ENCODE measurements around the gene KRTAP29-1.

The KRTAP29-1 gene

GRCh38 chr17:41338961-41339485, 36.4 kb upstream of the KRTAP29-1 start:
- H3K36me3 ChIP-seq (ENCODE audit: control insufficient read depth, low read depth, low read length): no peaks in the 10 kb centered on the region
- no peaks in the 10 kb centered on the region for H3K9me3 ChIP-seq (ENCODE audit: control insufficient read depth, low read depth, low read length)
- no peak overlapping the region for H3K27ac ChIP-seq (ENCODE audit: low read length)
- no peak overlapping the region for H3K9ac ChIP-seq (ENCODE audit: low read length)
- H3K27me3 ChIP-seq (ENCODE audit: control insufficient read depth, insufficient read depth, low read length): no peaks in the 10 kb centered on the region
- H3K4me1 ChIP-seq (ENCODE audit: control insufficient read depth, low read depth, low read length): no peaks in the 10 kb centered on the region
- no peak overlapping the region for H3K4me3 ChIP-seq (ENCODE audit: low read length)

- H3K27ac ChIP-seq (ENCODE audit: low read length): no peak overlapping the region
Observed at GRCh38 chr17:41335747-41336146, 33.1 kb upstream of the KRTAP29-1 start.

GRCh38 chr17:41334385-41335305, 32.0 kb upstream of the KRTAP29-1 start:
- no peak overlapping the region for H3K4me3 ChIP-seq (ENCODE audit: low read length)
- no peak overlapping the region for H3K27ac ChIP-seq (ENCODE audit: low read length)
- H3K36me3 ChIP-seq (ENCODE audit: control insufficient read depth, low read depth, low read length): no peaks in the 10 kb centered on the region
- no peak overlapping the region for H3K9ac ChIP-seq (ENCODE audit: low read length)
- no peaks in the 10 kb centered on the region for H3K4me1 ChIP-seq (ENCODE audit: control insufficient read depth, low read depth, low read length)
- no peaks in the 10 kb centered on the region for H3K9me3 ChIP-seq (ENCODE audit: control insufficient read depth, low read depth, low read length)
- H3K27me3 ChIP-seq (ENCODE audit: control insufficient read depth, insufficient read depth, low read length): no peaks in the 10 kb centered on the region

More at GRCh38 chr17:41335747-41336146, 33.1 kb upstream of the KRTAP29-1 start:
- H3K4me3 ChIP-seq (ENCODE audit: low read length): no peak overlapping the region
- no peaks in the 10 kb centered on the region for H3K27me3 ChIP-seq (ENCODE audit: control insufficient read depth, insufficient read depth, low read length)
- H3K36me3 ChIP-seq (ENCODE audit: control insufficient read depth, low read depth, low read length): no peaks in the 10 kb centered on the region
- H3K9ac ChIP-seq (ENCODE audit: low read length): no peak overlapping the region
- H3K4me1 ChIP-seq (ENCODE audit: control insufficient read depth, low read depth, low read length): no peaks in the 10 kb centered on the region
- H3K9me3 ChIP-seq (ENCODE audit: control insufficient read depth, low read depth, low read length): no peaks in the 10 kb centered on the region

- Histone ChIP-seq H3K36me3 (ENCODE audit: control insufficient read depth, low read depth, low read length) (no peaks in the 10 kb centered on the region), H3K9me3 (ENCODE audit: control insufficient read depth, low read depth, low read length) (no peaks in the 10 kb centered on the region), H3K9ac (ENCODE audit: low read length) (no peak overlapping the region), H3K4me1 (ENCODE audit: control insufficient read depth, low read depth, low read length) (no peaks in the 10 kb centered on the region), H3K4me3 (ENCODE audit: low read length) (no peak overlapping the region), H3K27me3 (ENCODE audit: control insufficient read depth, insufficient read depth, low read length) (no peaks in the 10 kb centered on the region), H3K27ac (ENCODE audit: low read length) (no peak overlapping the region)
Observed at GRCh38 chr17:41333836-41334235, 31.2 kb upstream of the KRTAP29-1 start.

- H3K4me3 ChIP-seq (ENCODE audit: low read length): no peak overlapping the region
- H3K36me3 ChIP-seq (ENCODE audit: control insufficient read depth, low read depth, low read length): no peaks in the 10 kb centered on the region
- H3K9ac ChIP-seq (ENCODE audit: low read length): no peak overlapping the region
- no peaks in the 10 kb centered on the region for H3K27me3 ChIP-seq (ENCODE audit: control insufficient read depth, insufficient read depth, low read length)
- H3K9me3 ChIP-seq (ENCODE audit: control insufficient read depth, low read depth, low read length): no peaks in the 10 kb centered on the region
- no peaks in the 10 kb centered on the region for H3K4me1 ChIP-seq (ENCODE audit: control insufficient read depth, low read depth, low read length)
- no peak overlapping the region for H3K27ac ChIP-seq (ENCODE audit: low read length)
Observed at GRCh38 chr17:41333098-41333497, 30.4 kb upstream of the KRTAP29-1 start.

- Histone ChIP-seq H3K4me1 (ENCODE audit: control insufficient read depth, low read depth, low read length) (no peaks in the 10 kb centered on the region), H3K27ac (ENCODE audit: low read length) (no peak overlapping the region), H3K9me3 (ENCODE audit: control insufficient read depth, low read depth, low read length) (no peaks in the 10 kb centered on the region), H3K27me3 (ENCODE audit: control insufficient read depth, insufficient read depth, low read length) (no peaks in the 10 kb centered on the region), H3K4me3 (ENCODE audit: low read length) (no peak overlapping the region), H3K36me3 (ENCODE audit: control insufficient read depth, low read depth, low read length) (no peaks in the 10 kb centered on the region), H3K9ac (ENCODE audit: low read length) (no peak overlapping the region)
Observed at GRCh38 chr17:41332239-41332638, 29.6 kb upstream of the KRTAP29-1 start.

- Histone ChIP-seq H3K9me3 (ENCODE audit: control insufficient read depth, low read depth, low read length) (no peaks in the 10 kb centered on the region), H3K36me3 (ENCODE audit: control insufficient read depth, low read depth, low read length) (no peaks in the 10 kb centered on the region), H3K4me1 (ENCODE audit: control insufficient read depth, low read depth, low read length) (no peaks in the 10 kb centered on the region), H3K9ac (ENCODE audit: low read length) (no peak overlapping the region), H3K4me3 (ENCODE audit: low read length) (no peak overlapping the region), H3K27me3 (ENCODE audit: control insufficient read depth, insufficient read depth, low read length) (no peaks in the 10 kb centered on the region), H3K27ac (ENCODE audit: low read length) (no peak overlapping the region)
Observed at GRCh38 chr17:41331606-41332005, 29.0 kb upstream of the KRTAP29-1 start.

GRCh38 chr17:41329279-41329948, 26.8 kb upstream of the KRTAP29-1 start:
- Histone ChIP-seq H3K4me1 (ENCODE audit: control insufficient read depth, low read depth, low read length) (no peaks in the 10 kb centered on the region), H3K36me3 (ENCODE audit: control insufficient read depth, low read depth, low read length) (no peaks in the 10 kb centered on the region), H3K27me3 (ENCODE audit: control insufficient read depth, insufficient read depth, low read length) (no peaks in the 10 kb centered on the region), H3K9me3 (ENCODE audit: control insufficient read depth, low read depth, low read length) (no peaks in the 10 kb centered on the region), H3K4me3 (ENCODE audit: low read length) (no peak overlapping the region), H3K9ac (ENCODE audit: low read length) (no peak overlapping the region), H3K27ac (ENCODE audit: low read length) (no peak overlapping the region)

GRCh38 chr17:41328207-41328606, 25.6 kb upstream of the KRTAP29-1 start:
- H3K27me3 ChIP-seq (ENCODE audit: control insufficient read depth, insufficient read depth, low read length): no peaks in the 10 kb centered on the region

GRCh38 chr17:41327411-41328120, 24.9 kb upstream of the KRTAP29-1 start:
- Histone ChIP-seq H3K27me3 (ENCODE audit: control insufficient read depth, insufficient read depth, low read length) (no peaks in the 10 kb centered on the region), H3K4me1 (ENCODE audit: control insufficient read depth, low read depth, low read length) (no peaks in the 10 kb centered on the region), H3K9ac (ENCODE audit: low read length) (no peak overlapping the region), H3K36me3 (ENCODE audit: control insufficient read depth, low read depth, low read length) (no peaks in the 10 kb centered on the region), H3K4me3 (ENCODE audit: low read length) (no peak overlapping the region), H3K27ac (ENCODE audit: low read length) (no peak overlapping the region), H3K9me3 (ENCODE audit: control insufficient read depth, low read depth, low read length) (no peaks in the 10 kb centered on the region)

More at GRCh38 chr17:41328207-41328606, 25.6 kb upstream of the KRTAP29-1 start:
- H3K27ac ChIP-seq (ENCODE audit: low read length): no peak overlapping the region
- no peaks in the 10 kb centered on the region for H3K4me1 ChIP-seq (ENCODE audit: control insufficient read depth, low read depth, low read length)
- H3K36me3 ChIP-seq (ENCODE audit: control insufficient read depth, low read depth, low read length): no peaks in the 10 kb centered on the region
- H3K9me3 ChIP-seq (ENCODE audit: control insufficient read depth, low read depth, low read length): no peaks in the 10 kb centered on the region
- H3K4me3 ChIP-seq (ENCODE audit: low read length): no peak overlapping the region
- H3K9ac ChIP-seq (ENCODE audit: low read length): no peak overlapping the region

All from iPS-18a (cell line).